Endothelial cell of umbilical vein (primary cell): ENCODE data around the gene FGA. TPM values are rescaled to one million over a fixed set of nuclear protein-coding genes. Genes with fewer than 3 reads are reported as not detected.

Source experiments
- BruUV-seq: library from RNA; stranded (reverse); fragments of 400-500 nt; replicated peaks from 2 replicates; lab custom pipeline; 2021; lab: Mats Ljungman, UMichigan
- CTCF ChIA-PET: fragments of 300-600, 350-600 bp; sonication (Branson Sonifier 250); formaldehyde crosslinking; loops from one replicate; lab custom pipeline; 2021; ENCODE audit warnings: antibody characterized with exemption, inconsistent platforms; lab: Charles Lee
- POLR2A ChIA-PET: fragments of 300-600, 350-600 bp; sonication (Branson Sonifier 250); formaldehyde crosslinking; loops from one replicate; lab custom pipeline; 2021; ENCODE audit warnings: antibody characterized with exemption, inconsistent platforms; lab: Charles Lee
- DNase-seq: peaks from one replicate; pipeline ENCODE4 v3.0.0-alpha.2; 2011; ENCODE audit warnings: low read depth, low spot score
- FAIRE-seq: peaks from 2 replicates; lab custom pipeline; 2011; peaks lifted over from hg19 to GRCh38; lab: Jason Lieb, UNC
- H2AFZ ChIP-seq: 2 replicates; pipeline ENCODE4 v1.6.0; 2012; ENCODE audit warnings: low read depth, low read length, control low read depth, inconsistent platforms
- H3K27ac ChIP-seq: 2 replicates; pipeline ENCODE4 v1.5.1; 2011; ENCODE audit warnings: low read depth, mild to moderate bottlenecking, control low read depth, low read length, moderate library complexity; ENCODE audit not compliant: insufficient read depth
- H3K27me3 ChIP-seq, 2 experiments: 2 replicates each; pipeline versions ENCODE4 v1.6.0 to v1.6.1; 2011; ENCODE audit warnings: low read length in 2 of 2, mixed read lengths in 1 of 2; ENCODE audit not compliant: control insufficient read depth in 2 of 2, insufficient read depth in 2 of 2
- H3K36me3 ChIP-seq, 2 experiments: 2 replicates in 1 of 2; 3 replicates in 1 of 2; pipeline ENCODE4 v1.5.1; 2011; ENCODE audit warnings: low read length in 2 of 2, mild to moderate bottlenecking in 1 of 2, moderate library complexity in 1 of 2; ENCODE audit not compliant: control insufficient read depth in 2 of 2, insufficient read depth in 2 of 2; ENCODE audit errors: extremely low read depth in 1 of 2
- H3K4me1 ChIP-seq: 3 replicates; pipeline ENCODE4 v1.5.1; 2011; ENCODE audit warnings: mild to moderate bottlenecking, low read length; ENCODE audit not compliant: control insufficient read depth, insufficient read depth; ENCODE audit errors: extremely low read depth
- H3K4me2 ChIP-seq: 2 replicates; pipeline ENCODE4 v1.6.1; 2011; ENCODE audit warnings: low read length, control low read depth, mixed read lengths; ENCODE audit not compliant: insufficient read depth
- H3K4me3 ChIP-seq, 3 experiments: fragments of 200-600 bp in 1 of 3; sonication (generic), shearing (Covaris generic) in 1 of 3; replicated peaks in 1 of 3; 2 replicates each; pipeline ENCODE4 v1.5.1; 2011 to 2016; ENCODE audit warnings: control low read depth in 3 of 3, low read length in 3 of 3, mild to moderate bottlenecking in 2 of 3, inconsistent platforms in 1 of 3, low read depth in 1 of 3, moderate library complexity in 1 of 3; ENCODE audit not compliant: insufficient read depth in 1 of 3
- H3K79me2 ChIP-seq: 2 replicates; pipeline ENCODE4 v1.6.0; 2012; ENCODE audit warnings: low read length, inconsistent platforms; ENCODE audit not compliant: control insufficient read depth, insufficient read depth
- H3K9ac ChIP-seq: replicated peaks from 2 replicates; pipeline ENCODE3; 2011; ENCODE audit warnings: low read length, control low read depth; ENCODE audit not compliant: insufficient read depth; ENCODE audit errors: extremely low read depth
- H3K9me1 ChIP-seq: replicated peaks from 3 replicates; pipeline ENCODE4 v1.6.0; 2011; ENCODE audit warnings: mild to moderate bottlenecking, low read length; ENCODE audit not compliant: control insufficient read depth, insufficient read depth; ENCODE audit errors: extremely low read depth
- H3K9me3 ChIP-seq: replicated peaks from 2 replicates; pipeline ENCODE4 v1.5.1; 2012; ENCODE audit warnings: low read length, inconsistent platforms; ENCODE audit not compliant: control insufficient read depth, insufficient read depth
- H4K20me1 ChIP-seq: replicated peaks from 2 replicates; pipeline ENCODE3; 2011; ENCODE audit warnings: mild to moderate bottlenecking, low read length; ENCODE audit not compliant: control insufficient read depth, insufficient read depth; ENCODE audit errors: extremely low read depth
- CTCF ChIP-seq, 2 donors: IDR thresholded peaks; 1 replicate in 1 of 2; 2 replicates in 1 of 2; pipeline ENCODE4 v1.5.1; 2011; ENCODE audit warnings: low read length in 2 of 2, mild to moderate bottlenecking in 2 of 2, moderate library complexity in 2 of 2, control low read depth in 1 of 2, inconsistent platforms in 1 of 2, low read depth in 1 of 2; ENCODE audit not compliant: insufficient read depth in 1 of 2; ENCODE audit errors: extremely low read depth in 1 of 2
- EZH2 ChIP-seq: IDR thresholded peaks from 2 replicates; pipeline ENCODE4 v1.6.1; 2012; ENCODE audit warnings: borderline replicate concordance, low read depth, mild to moderate bottlenecking, moderate library complexity, low read length, inconsistent platforms; ENCODE audit not compliant: severe bottlenecking
- FOS ChIP-seq: IDR thresholded peaks from 2 replicates; pipeline ENCODE4 v1.6.1; 2011; ENCODE audit warnings: mild to moderate bottlenecking, low read length, moderate library complexity, borderline replicate concordance; ENCODE audit not compliant: insufficient read depth
- GATA2 ChIP-seq: IDR thresholded peaks from 2 replicates; pipeline ENCODE4 v1.7.0; 2011; ENCODE audit warnings: low read depth, mild to moderate bottlenecking, moderate library complexity, mixed read lengths, low read length; ENCODE audit not compliant: insufficient read length, insufficient read depth
- JUN ChIP-seq: IDR thresholded peaks from 2 replicates; pipeline ENCODE4 v1.6.1; 2011; ENCODE audit warnings: borderline replicate concordance, low read depth; ENCODE audit not compliant: insufficient read length, insufficient read depth
- MAX ChIP-seq: IDR thresholded peaks from 2 replicates; pipeline ENCODE4 v1.6.1; 2011; ENCODE audit not compliant: insufficient read depth, insufficient read length
- MYC ChIP-seq: IDR thresholded peaks from one replicate; pipeline ENCODE4 v1.6.1; 2011; ENCODE audit warnings: mild to moderate bottlenecking, low read depth, low read length
- POLR2A ChIP-seq: IDR thresholded peaks from 2 replicates; pipeline ENCODE4 v1.6.1; 2012; ENCODE audit warnings: low read depth, mild to moderate bottlenecking, control low read depth, low read length
- POLR2AphosphoS5 ChIP-seq: IDR thresholded peaks from 2 replicates; pipeline ENCODE4 v1.6.1; 2012; ENCODE audit warnings: low read depth, mild to moderate bottlenecking, control low read depth, low read length, moderate library complexity; ENCODE audit not compliant: insufficient read depth
- dilution Hi-C: fragments of 300-500 bp; cut with MboI; formaldehyde crosslinking; loops from one replicate; pipeline ENCODE4 v1.15.0; 2019; ENCODE audit warnings: low sequenced_read_pairs; ENCODE audit not compliant: extremely low pct_ligation_motif_present
- intact Hi-C: fragments of 100-400 bp; cut with micrococcal nuclease; formaldehyde crosslinking; loops from one replicate; pipeline ENCODE4 v1.10.0; 2022
- polyA plus RNA-seq, 4 experiments: library from polyadenylated mRNA; depleted of rRNA in 3 of 4; stranded (reverse) in 3 of 4; unstranded in 1 of 4; fragments of >200 nt; gene quantifications; 2 replicates each; pipeline versions ENCODE4 v1.2.1 to v1.2.3, GENCODE V29; 2011 to 2012; ENCODE audit warnings: missing spikeins in 1 of 4
- total RNA-seq: library from RNA; stranded (reverse); gene quantifications from 2 replicates; pipeline ENCODE4 v1.2.3, GENCODE V29; 2021

Gene FGA
- total and polyA plus RNA-seq, 2 donors (not counting 3 experiments of a cell fraction or from before 2014, with no cell fraction given), result not detected

- POLR2A ChIA-PET, result interaction anchor here (1.0 to 1.1 kb wide), 2 partner anchors 9 to 14 kb away, joined by 3 read pairs; no protein-coding TSS in a partner anchor
- Histone ChIP-seq H4K20me1 (peaks cover 4% of the 10 kb centered on the region), H3K27me3 (peaks cover 0 to under 1% of the 10 kb centered on the region in 2 experiments), H3K36me3 (peaks cover 0 to 13% of the 10 kb centered on the region in 2 experiments), H3K4me3 (peak within 1 kb of the TSS; percentile 71 to 97 (median 96)), H3K27ac (peak within 1 kb of the TSS; percentile 78), H3K9ac (peak within 1 kb of the TSS; percentile 92), H3K9me3 (no peaks in the 10 kb centered on the region), H2AFZ (peak within 1 kb of the TSS; percentile 98), H3K4me1 (peaks cover 12% of the 10 kb centered on the region), H3K4me2 (peak within 1 kb of the TSS; percentile 96), H3K79me2 (peaks cover 20% of the 10 kb centered on the region), H3K9me1 (no peaks in the 10 kb centered on the region)
- TSS peak; percentile 96 for BruUV-seq
- FAIRE-seq (peak; percentile 94), DNase-seq (peak; percentile 96)
- intact Hi-C loops, result loop anchor here (5.0 kb wide), 2 partner anchors 802 to 822 kb away; no protein-coding TSS in a partner anchor
- dilution Hi-C loops, result no loop called here
- peak; percentile 89 for TF ChIP-seq POLR2AphosphoS5
- no peak for TF ChIP-seq GATA2
- no peak for TF ChIP-seq FOS
- peak; percentile 93 for TF ChIP-seq POLR2A
- TF ChIP-seq CTCF (IDR thresholded peaks at IDR 0.05; ENCODE audit: extremely low read depth in 1 of 2, insufficient read depth in 1 of 2, low read depth in 1 of 2, low read length in 2 of 2), result no peak
- no peak for TF ChIP-seq MAX
- no peak for TF ChIP-seq EZH2
- TF ChIP-seq MYC, result no peak
- no peak for TF ChIP-seq JUN
- CTCF ChIA-PET, result interaction anchor here (0.6 to 2.1 kb wide), 8 partner anchors 9 to 803 kb away, joined by 3 to 37 read pairs (median 4); no protein-coding TSS in a partner anchor
Observed at GRCh38 chr4:154549894-154550790, 40.4 kb downstream of the FGA start, which contains the start of gene PLRG1. PLRG1 (minus strand) TSS chr4:154550400; CDS start chr4:154550308, 92 bp downstream.
